Pancreas (tissue), 10 donors: ENCODE measurements around the gene PRR5. TPM values are rescaled to one million over a fixed set of nuclear protein-coding genes. Genes with fewer than 3 reads are reported as not detected.

Experiments
- ATAC-seq, 4 donors: fragments of 200-7000 bp; cut with Tn5 transposase; one replicate each; pipeline versions ENCODE4 v1.8.0 to v1.9.1; 2020; ENCODE audit warnings: mild to moderate bottlenecking in 4 of 4, moderate library complexity in 4 of 4
- DNase-seq, 6 donors: peaks; one replicate each; pipeline ENCODE4 v3.0.0-alpha.2; 2020
- FAIRE-seq: peaks from 2 replicates; lab custom pipeline; 2012; peaks lifted over from hg19 to GRCh38; lab: Jason Lieb, UNC
- H3K27ac ChIP-seq, 4 donors: fragments of 200-600 bp; sonication (generic); 1 replicate in 3 of 4; 2 replicates in 1 of 4; pipeline versions ENCODE4 v1.5.0 to v1.8.0; 2020
- H3K27me3 ChIP-seq, 4 donors: fragments of 200-600 bp; one replicate each; pipeline ENCODE4 v1.8.0; 2021
- H3K36me3 ChIP-seq, 3 donors: fragments of 200-600 bp; sonication (generic) in 1 of 3; one replicate each; pipeline versions ENCODE4 v1.5.0 to v1.8.0; 2020 to 2021
- H3K4me1 ChIP-seq, 3 donors: fragments of 200-600 bp; one replicate each; pipeline ENCODE4 v1.8.0; 2021
- H3K4me3 ChIP-seq, 4 donors: fragments of 200-600 bp; sonication (generic) in 2 of 4; one replicate each; pipeline versions ENCODE4 v1.5.0 to v1.8.0; 2020 to 2021
- H3K9me3 ChIP-seq, 4 donors: fragments of 200-600 bp; one replicate each; pipeline ENCODE4 v1.8.0; 2021
- CTCF ChIP-seq, 4 donors: fragments of 200-600 bp; sonication (generic) in 3 of 4; IDR thresholded peaks; one replicate each; pipeline versions ENCODE4 v1.5.0 to v1.8.0; 2021; ENCODE audit warnings: antibody characterized with exemption in 4 of 4
- WGBS, 2 donors: extraction: QIAGEN DNeasy Blood & Tissue Kit; methylation state at CpG; one replicate each; pipeline ENCODE4 v1.1.7; 2013; 5-methylcytosine and 5-hydroxymethylcytosine counted together
- intact Hi-C, 3 donors: fragments of 100-400 bp; cut with DNase I; formaldehyde crosslinking; loops; one replicate each; pipeline versions ENCODE4 v1.11.1 to v1.14.2; 2022
- polyA plus RNA-seq, 2 donors: library from polyadenylated mRNA; stranded (reverse); fragments of 200-250 nt; gene quantifications; one replicate each; pipeline ENCODE4 v1.2.3, GENCODE V29; 2013
- total RNA-seq, 6 donors: library from RNA; stranded (reverse); fragmentation: NEBNext Ultra II Directional in 4 of 6; extraction: Animal tissue kit (Norgen Biotek cat#: 25700) in 4 of 6; gene quantifications; one replicate each; pipeline versions ENCODE4 v1.2.1 to v1.2.4, GENCODE V29; 2021 to 2023
- donor health status: healthy with polysubstance abuse.
- donor health status: DM: no; HTN: no; CAD: no; lungs with moderate emphysema.
- donor health status: DM: no; HTN: no; CAD: no.
- donor health status: control.
- donor health status: control.
- donor health status: Bipolar disorder and iron deficiency.
- donor health status: DM: yes; HTN: yes; CAD: no.
- donor health status: DM: no; HTN: no; CAD: no.
- donor health status: DM: no; HTN: no; CAD: no.
- donor health status: DM: yes; HTN: yes; CAD: no.

Gene PRR5
- total and polyA plus RNA-seq, 8 donors, result 7.0 to 23.0 (median 10.1) TPM

DNA sequence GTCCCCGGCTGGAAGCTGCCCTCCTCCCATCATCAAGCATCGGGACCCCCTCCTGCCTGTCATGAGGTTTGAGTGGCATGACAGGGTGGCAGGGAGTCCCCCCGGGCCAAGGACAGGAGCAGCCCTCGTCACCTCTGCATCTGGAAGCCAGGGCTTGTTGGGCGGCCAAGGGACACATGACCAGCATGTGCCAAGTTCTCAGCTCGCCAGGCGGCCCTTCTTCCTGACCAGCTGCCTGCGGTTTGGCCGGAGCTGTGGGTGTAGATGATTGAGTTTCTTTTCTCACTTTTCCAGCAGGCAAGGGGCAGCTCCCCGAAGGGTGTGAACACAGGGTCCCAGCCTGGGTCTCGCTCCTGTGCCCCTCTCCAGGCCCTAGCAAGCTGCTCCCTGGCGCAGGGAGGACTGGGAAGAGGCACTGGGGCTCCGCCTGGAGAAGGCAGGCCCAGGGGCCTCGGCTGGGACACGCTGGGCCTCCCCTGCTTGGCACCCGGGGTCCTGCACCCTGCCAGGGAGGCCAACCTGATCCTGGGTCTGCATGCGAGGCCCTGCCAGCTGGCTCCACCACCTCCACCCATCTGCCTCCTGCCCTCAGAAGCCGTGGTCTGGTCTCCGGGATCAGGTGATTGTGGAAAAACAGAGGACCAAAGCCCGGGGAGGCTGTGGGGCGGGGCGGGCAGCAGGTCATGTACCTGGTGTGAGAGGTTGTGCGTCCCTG lies 63.7 kb downstream of the PRR5 start:
- H3K9me3 ChIP-seq, result no peaks in the 10 kb centered on the region
- peaks cover 4 to 8% (median 5%) of the 10 kb centered on the region in 3 donors for H3K4me1 ChIP-seq
- intact Hi-C loops, result no loop called here
- H3K36me3 ChIP-seq, result no peaks in the 10 kb centered on the region
- H3K27ac ChIP-seq, result peak overlapping the region in 1 of 4 donors; percentile 15
- no peak overlapping the region for H3K4me3 ChIP-seq
- peak; percentile 51 to 84 (median 70) for ATAC-seq
- TF ChIP-seq CTCF (IDR thresholded peaks at IDR 0.05), result no peak
- peak in 2 of 6 donors; percentile 42 to 62 for DNase-seq
- 42 to 62% methylated on average over 19 to 23 of the region's 23 CpGs for WGBS, 2 donors
- no peaks in the 10 kb centered on the region for H3K27me3 ChIP-seq
- no peak for FAIRE-seq

- FAIRE-seq, result no peak
Measured at GRCh38 chr22:44773082-44773481, 71.1 kb downstream of the PRR5 start.

GRCh38 chr22:44775862-44776261 lies 73.9 kb downstream of the PRR5 start:
- Histone ChIP-seq H3K4me3 (no peak overlapping the region), H3K9me3 (no peaks in the 10 kb centered on the region), H3K27ac (no peak overlapping the region), H3K27me3 (no peaks in the 10 kb centered on the region), H3K36me3 (no peaks in the 10 kb centered on the region), H3K4me1 (no peaks in the 10 kb centered on the region)
- intact Hi-C loops, result no loop called here
- WGBS, 2 donors, result 91 to 92% methylated on average over 5 of the region's 5 CpGs
- no peak for DNase-seq
- no peak for ATAC-seq
- TF ChIP-seq CTCF (IDR thresholded peaks at IDR 0.05), result no peak
- FAIRE-seq, result no peak

More at GRCh38 chr22:44773082-44773481, 71.1 kb downstream of the PRR5 start:
- Histone ChIP-seq H3K4me3 (no peak overlapping the region), H3K27me3 (no peaks in the 10 kb centered on the region), H3K4me1 (no peaks in the 10 kb centered on the region), H3K27ac (no peak overlapping the region), H3K9me3 (no peaks in the 10 kb centered on the region), H3K36me3 (no peaks in the 10 kb centered on the region)
- DNase-seq, result no peak
- intact Hi-C loops, result no loop called here
- no peak for ATAC-seq
- WGBS, 2 donors, result 98 to 100% methylated on average over 1 of the region's 1 CpG
- no peak for TF ChIP-seq CTCF (IDR thresholded peaks at IDR 0.05)

DNA sequence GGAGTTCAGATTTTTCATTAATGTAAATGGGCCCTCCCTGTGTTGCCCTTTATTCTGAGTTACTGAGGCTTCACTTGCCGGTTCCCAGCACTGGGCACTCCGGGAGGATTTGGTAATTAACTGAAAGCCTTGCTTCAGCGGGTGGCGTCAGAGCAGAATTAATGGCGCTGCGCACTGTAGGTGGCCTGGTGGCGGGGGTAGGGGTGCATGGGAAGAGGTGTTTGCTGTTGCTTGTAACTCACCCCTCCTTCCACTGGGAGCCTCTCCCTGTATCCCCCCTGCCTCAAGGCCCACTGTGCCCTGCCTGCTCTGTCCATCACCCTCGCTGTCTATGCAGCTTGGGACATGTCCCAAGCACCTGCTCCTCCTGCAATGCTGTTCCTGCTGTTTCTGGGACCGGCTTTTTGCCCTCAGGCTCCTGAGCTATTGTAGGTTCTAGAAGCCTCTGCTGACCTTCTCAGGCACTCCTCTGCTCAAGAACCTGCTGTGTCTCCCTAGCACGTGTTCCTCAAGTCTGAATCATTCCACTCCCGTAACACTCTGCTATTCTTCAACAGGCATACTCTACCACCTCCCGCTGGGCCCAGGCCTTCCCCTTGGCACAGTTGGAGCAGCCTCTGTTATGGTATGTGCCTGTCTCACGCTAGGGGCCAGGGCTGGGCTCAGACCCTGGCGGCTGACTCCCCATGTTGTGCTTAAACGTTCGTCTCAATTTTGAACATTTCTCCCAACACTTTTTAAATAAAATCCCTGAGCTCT lies 74.8 kb downstream of the PRR5 start:
- intact Hi-C loops, result no loop called here
- no peak overlapping the region for H3K27ac ChIP-seq
- ATAC-seq (peak in 1 of 4 donors; percentile 39), FAIRE-seq (no peak), DNase-seq (no peak)
- H3K36me3 ChIP-seq, result no peaks in the 10 kb centered on the region
- no peak overlapping the region for H3K4me3 ChIP-seq
- no peaks in the 10 kb centered on the region for H3K27me3 ChIP-seq
- 81% methylated on average over 16 of the region's 16 CpGs for WGBS, 2 donors
- no peaks in the 10 kb centered on the region for H3K9me3 ChIP-seq
- TF ChIP-seq CTCF (IDR thresholded peaks at IDR 0.05), result no peak
- no peaks in the 10 kb centered on the region for H3K4me1 ChIP-seq
